Esophagus squamous epithelium (tissue), 5 donors: ENCODE data around the gene TSTD1. TPM values are rescaled to one million over a fixed set of nuclear protein-coding genes. Genes with fewer than 3 reads are reported as not detected.
"Not testable (repeated sequence)": the region's sequence is repeated elsewhere in the genome, so short reads cannot be mapped to it uniquely, and the experiment has no call there.

Source experiments
- DNase-seq: peaks from one replicate; lab custom pipeline; 2025; lab: John Stamatoyannopoulos, UW
- H3K27ac ChIP-seq, 4 donors: fragments of 200-600 bp; sonication (generic); one replicate each; pipeline ENCODE4 v1.5.1; 2016 to 2019; ENCODE audit warnings: mild to moderate bottlenecking in 1 of 4
- H3K27me3 ChIP-seq, 4 donors: fragments of 200-600 bp; sonication (generic); 1 replicate in 3 of 4; 2 replicates in 1 of 4; pipeline versions ENCODE4 v1.5.1 to v1.6.0; 2017 to 2021; ENCODE audit warnings: antibody characterized with exemption in 1 of 4
- H3K36me3 ChIP-seq, 3 donors: fragments of 200-600 bp; sonication (generic); one replicate each; pipeline ENCODE4 v1.5.1; 2016 to 2019
- H3K4me1 ChIP-seq, 3 donors: fragments of 200-600 bp; sonication (generic); one replicate each; pipeline ENCODE4 v1.5.1; 2017 to 2019
- H3K4me3 ChIP-seq, 4 donors: fragments of 200-600 bp; sonication (generic); 1 replicate in 3 of 4; 2 replicates in 1 of 4; pipeline ENCODE4 v1.5.1; 2016 to 2019; ENCODE audit warnings: mild to moderate bottlenecking in 2 of 4, moderate library complexity in 1 of 4
- H3K9me3 ChIP-seq, 3 donors: fragments of 200-600 bp; sonication (generic); one replicate each; pipeline ENCODE4 v1.5.1; 2016 to 2019
- CTCF ChIP-seq, 6 experiments: fragments of 450-650 bp in 4 of 6; fragments of 200-600 bp in 2 of 6; sonication (generic) in 2 of 6; IDR thresholded peaks; one replicate each; pipeline ENCODE4 v1.5.1; 2016 to 2019; ENCODE audit warnings: antibody characterized with exemption in 6 of 6, mild to moderate bottlenecking in 4 of 6, moderate library complexity in 4 of 6
- POLR2A ChIP-seq, 4 donors: fragments of 450-650 bp; IDR thresholded peaks; one replicate each; pipeline ENCODE4 v1.6.1; 2017; ENCODE audit warnings: antibody characterized with exemption in 4 of 4, mild to moderate bottlenecking in 4 of 4, moderate library complexity in 3 of 4
- WGBS, 2 donors: methylation state at CpG; one replicate each; pipeline ENCODE4 v1.1.5; 2018; 5-methylcytosine and 5-hydroxymethylcytosine counted together
- intact Hi-C: fragments of 100-400 bp; cut with DNase I; formaldehyde crosslinking; loops from one replicate; pipeline ENCODE4 v1.15.0; 2022
- small RNA-seq, 4 donors: library from RNA; depleted of rRNA; stranded (forward); fragments of <200 nt; gene quantifications; one replicate each; pipeline ENCODE3, GENCODE V24; 2016
- total RNA-seq, 4 donors: library from RNA; depleted of rRNA; stranded (reverse); fragments of >200 nt; gene quantifications; one replicate each; pipeline ENCODE4 v1.1.0, GENCODE V29; 2016
- donor health status: DM: yes; HTN: yes; CAD: no.

Gene TSTD1
- total RNA-seq, 4 donors from 2014 or later: 69.3 to 99.0 (median 91.4) TPM

- Histone ChIP-seq H3K9me3 (no peaks in the 10 kb centered on the region), H3K4me1 (peaks cover 0 to 77% (median 4%) of the 10 kb centered on the region in 3 donors), H3K36me3 (peaks cover 0 to 18% (median 2%) of the 10 kb centered on the region in 3 donors), H3K27me3 (no peaks in the 10 kb centered on the region), H3K4me3 (no peak overlapping the region), H3K27ac (peak overlapping the region in 2 of 4 donors; percentile 72 to 78)
- TF ChIP-seq CTCF (IDR thresholded peaks at IDR 0.05): peak in 4 of 6 experiments; percentile 9 to 48 (median 15)
- no peak for TF ChIP-seq POLR2A (IDR thresholded peaks at IDR 0.05)
- DNase-seq: no peak
- intact Hi-C loops: no loop called here
- 79 to 81% methylated on average over 14 of the region's 14 CpGs for WGBS, 2 donors
These were observed 45.1 kb downstream of the TSTD1 start for GRCh38 chr1:160993544-160994193.

DNA sequence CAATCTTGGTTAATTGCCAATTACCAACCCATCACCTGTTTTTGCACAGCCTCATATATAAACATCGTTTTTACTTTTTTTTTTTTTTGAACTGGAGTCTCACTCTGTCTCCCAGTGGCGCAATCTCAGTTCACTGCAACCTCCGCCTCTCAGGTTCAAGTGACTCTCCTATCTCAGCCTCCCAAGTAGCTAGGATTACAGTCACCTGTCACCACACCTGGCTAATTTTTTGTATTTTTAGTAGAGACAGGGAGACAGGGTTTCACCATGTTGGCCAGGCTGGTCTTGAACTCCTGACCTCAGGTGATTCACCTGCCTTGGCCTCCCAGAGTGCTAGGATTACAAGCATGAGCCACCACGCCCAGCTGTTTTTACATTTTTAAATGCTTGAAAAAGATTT, 46.7 kb downstream of the TSTD1 start:
- H3K4me3 ChIP-seq, H3K36me3 ChIP-seq, H3K9me3 ChIP-seq, H3K27me3 ChIP-seq, DNase-seq, intact Hi-C loops: not testable (repeated sequence)
- H3K27ac ChIP-seq: peak overlapping the region in 3 of 4 donors; percentile 10 to 59 (median 47)
- H3K4me1 ChIP-seq: peaks cover 0 to 61% (median 0%) of the 10 kb centered on the region in 3 donors
- WGBS, 2 donors: 73 to 83% methylated on average over 4 of the region's 4 CpGs

Small RNA genes lying within 50 kb of the gene (small RNA-seq; reads per million reads assigned to genes)
- gene AL591806.2: 0 reads per million in 4 donors

Other genes with a start within 250 kb of the TSTD1 start
- 1 to 10 TPM in 1 of 4 donors, under 1 TPM in 3; 0.26 to 3.2 (median 0.60) TPM for gene LY9, start 242.8 kb downstream of the TSTD1 start, total RNA-seq
- 1 to 10 TPM in 1 of 4 donors, under 1 TPM in 3; 0.18 to 1.7 (median 0.56) TPM for gene CD244, start 176.1 kb downstream of the TSTD1 start, total RNA-seq
- not detected for gene ITLN1, start 153.8 kb downstream of the TSTD1 start, total RNA-seq
- gene ITLN2, start 84.2 kb downstream of the TSTD1 start, total RNA-seq: not detected
- 100 to 1,000 TPM in 1 of 4 donors, 10 to 100 TPM in 3; 84.9 to 108 (median 94.2) TPM for gene F11R, start 17.8 kb downstream of the TSTD1 start, total RNA-seq
- gene USF1, start 7.0 kb upstream of the TSTD1 start, total RNA-seq: 10 to 100 TPM; 35.9 to 55.7 (median 49.4) TPM
- gene ARHGAP30, start 30.9 kb upstream of the TSTD1 start, total RNA-seq: 10 to 100 TPM in 2 of 4 donors, 1 to 10 TPM in 2; 2.9 to 13.5 (median 7.4) TPM
- 100 to 1,000 TPM in 2 of 4 donors, 10 to 100 TPM in 2; 52.7 to 161 (median 96.2) TPM for gene NECTIN4, start 50.6 kb upstream of the TSTD1 start, total RNA-seq
- gene KLHDC9, start 59.4 kb upstream of the TSTD1 start, total RNA-seq: 1 to 10 TPM in 3 of 4 donors, under 1 TPM in 1; 0.31 to 2.7 (median 1.7) TPM
- 10 to 100 TPM; 27.0 to 59.2 (median 45.3) TPM for gene PFDN2, start 79.1 kb upstream of the TSTD1 start, total RNA-seq
- 10 to 100 TPM; 16.9 to 28.6 (median 22.1) TPM for gene NIT1, start 79.1 kb upstream of the TSTD1 start, total RNA-seq
- 10 to 100 TPM; 16.6 to 32.8 (median 27.2) TPM for gene DEDD, start 93.7 kb upstream of the TSTD1 start, total RNA-seq
- gene UFC1, start 115.0 kb upstream of the TSTD1 start, total RNA-seq: 10 to 100 TPM; 68.3 to 79.9 (median 76.7) TPM
- 10 to 100 TPM; 12.1 to 20.4 (median 17.0) TPM for gene USP21, start 120.5 kb upstream of the TSTD1 start, total RNA-seq
- 10 to 100 TPM in 2 of 4 donors, 1 to 10 TPM in 2; 5.8 to 28.8 (median 11.7) TPM for gene PPOX, start 127.5 kb upstream of the TSTD1 start, total RNA-seq
- 10 to 100 TPM; 16.1 to 29.9 (median 18.1) TPM for gene B4GALT3, start 138.5 kb upstream of the TSTD1 start, total RNA-seq
- gene ADAMTS4, start 160.1 kb upstream of the TSTD1 start, total RNA-seq: 1 to 10 TPM; 1.3 to 2.6 (median 1.8) TPM
- 100 to 1,000 TPM in 2 of 4 donors, 10 to 100 TPM in 2; 77.7 to 140 (median 93.7) TPM for gene NDUFS2, start 163.4 kb upstream of the TSTD1 start, total RNA-seq
- 10 to 100 TPM in 2 of 4 donors, 1 to 10 TPM in 2; 1.6 to 50.4 (median 25.4) TPM for gene FCER1G, start 176.3 kb upstream of the TSTD1 start, total RNA-seq
- not detected for gene APOA2, start 184.7 kb upstream of the TSTD1 start, total RNA-seq
- gene TOMM40L, start 187.1 kb upstream of the TSTD1 start, total RNA-seq: 10 to 100 TPM in 2 of 4 donors, 1 to 10 TPM in 2; 7.6 to 23.9 (median 10.2) TPM
- not detected for gene NR1I3, start 199.2 kb upstream of the TSTD1 start, total RNA-seq
- 10 to 100 TPM in 2 of 4 donors, 1 to 10 TPM in 2; 6.9 to 52.7 (median 9.6) TPM for gene PCP4L1, start 219.8 kb upstream of the TSTD1 start, total RNA-seq